NCI-H526 (cell line): ENCODE measurements around the gene F10.
"Not testable (repeated sequence)": the region's sequence is repeated elsewhere in the genome, so short reads cannot be mapped to it uniquely, and the experiment has no call there.

Source experiments
- DNase-seq, 2 experiments: peaks; one replicate each; lab custom pipeline; 2025; lab: John Stamatoyannopoulos, UW

F10 gene

DNA sequence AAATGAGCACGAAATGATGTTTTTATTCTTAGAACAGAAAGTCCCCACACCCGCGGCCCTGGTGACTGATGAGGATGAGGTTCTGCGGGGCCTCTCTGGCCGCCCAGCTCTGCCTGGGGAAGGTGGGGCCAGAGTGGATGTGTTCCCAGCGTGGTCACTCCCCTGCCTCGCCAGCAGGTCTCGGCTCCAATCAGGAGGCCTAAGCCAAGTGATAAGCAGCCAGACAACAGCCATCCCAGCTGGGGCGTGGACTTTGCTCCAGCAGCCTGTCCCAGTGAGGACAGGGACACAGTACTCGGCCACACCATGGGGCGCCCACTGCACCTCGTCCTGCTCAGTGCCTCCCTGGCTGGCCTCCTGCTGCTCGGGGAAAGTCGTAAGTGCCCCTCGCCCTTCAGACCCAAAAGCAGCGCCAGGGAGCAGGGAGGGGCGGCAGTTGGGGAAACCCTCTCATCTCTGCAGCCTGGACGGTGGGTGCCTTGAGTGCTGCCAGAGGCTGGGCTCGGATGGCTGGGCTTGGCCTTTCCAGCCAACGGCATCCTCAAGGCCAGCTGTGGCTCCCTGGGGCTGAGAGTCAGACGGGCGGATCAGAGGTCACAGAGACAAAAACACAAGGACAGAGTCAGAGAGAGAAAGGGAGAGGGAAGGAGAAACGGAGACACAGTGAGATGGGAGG, at the start of gene F10:
Gene F10 (plus strand): TSS at position 250 of the 676 bp plus-strand sequence. CDS start 57 bp downstream, at position 307.
- DNase-seq, result peak; percentile 63 to 86

DNA sequence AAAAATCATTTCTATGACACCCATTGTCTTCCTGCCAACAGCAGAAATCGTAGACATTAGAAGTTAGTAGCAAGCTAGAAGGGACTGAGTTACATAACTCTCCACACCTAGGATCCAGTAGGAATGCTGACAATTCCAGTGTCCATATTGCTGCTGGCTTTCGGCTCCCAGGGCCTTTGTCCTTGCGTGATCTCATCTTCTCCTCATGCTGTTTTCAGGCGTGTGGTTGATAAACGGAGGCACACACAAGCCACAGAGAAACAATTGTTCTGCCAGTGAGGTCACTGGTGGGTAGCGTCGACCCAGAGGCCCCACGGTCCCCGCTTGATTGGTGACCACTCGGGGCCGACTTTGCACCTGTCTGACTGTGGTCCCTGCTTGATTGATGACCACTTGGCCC, 48.7 kb upstream of the F10 start:
- no peak for DNase-seq

DNA sequence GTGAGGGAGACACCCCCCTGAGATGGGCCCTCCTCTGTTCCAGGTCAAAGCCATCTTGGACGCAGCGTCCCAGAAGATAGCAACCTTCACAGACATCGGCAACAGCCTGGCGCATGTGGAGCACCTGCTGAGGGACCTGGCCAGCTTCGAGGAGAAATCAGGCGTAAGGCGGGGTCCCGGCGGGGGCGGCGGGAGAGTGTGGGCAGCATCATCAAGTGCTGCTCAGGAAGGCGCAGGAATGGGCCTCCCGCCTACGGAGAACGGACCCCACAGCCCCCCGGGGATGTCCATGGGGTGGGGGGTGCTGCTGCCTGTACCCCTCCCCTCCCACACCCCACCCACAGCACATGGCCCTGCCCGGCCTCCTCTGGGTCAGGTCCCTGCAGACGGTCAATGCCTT, 48.2 kb upstream of the F10 start:
- DNase-seq, result no peak

DNA sequence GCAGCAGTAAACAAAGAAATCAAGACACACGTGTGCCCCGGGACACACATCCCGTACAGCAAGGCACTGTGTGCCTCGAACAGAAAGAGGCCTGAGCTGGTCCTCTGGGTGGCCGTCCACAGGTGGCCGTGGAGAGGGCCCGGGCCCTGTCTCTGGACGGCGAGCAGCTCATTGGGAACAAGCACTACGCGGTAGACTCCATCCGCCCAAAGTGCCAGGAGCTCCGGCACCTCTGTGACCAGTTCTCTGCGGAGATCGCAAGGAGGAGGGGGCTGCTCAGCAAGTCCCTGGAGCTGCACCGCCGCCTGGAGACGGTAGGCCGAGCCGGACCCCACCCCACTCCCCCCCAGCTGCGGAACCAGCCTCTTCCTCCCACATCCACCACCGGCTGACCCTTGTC, 47.7 kb upstream of the F10 start:
- no peak for DNase-seq

DNA sequence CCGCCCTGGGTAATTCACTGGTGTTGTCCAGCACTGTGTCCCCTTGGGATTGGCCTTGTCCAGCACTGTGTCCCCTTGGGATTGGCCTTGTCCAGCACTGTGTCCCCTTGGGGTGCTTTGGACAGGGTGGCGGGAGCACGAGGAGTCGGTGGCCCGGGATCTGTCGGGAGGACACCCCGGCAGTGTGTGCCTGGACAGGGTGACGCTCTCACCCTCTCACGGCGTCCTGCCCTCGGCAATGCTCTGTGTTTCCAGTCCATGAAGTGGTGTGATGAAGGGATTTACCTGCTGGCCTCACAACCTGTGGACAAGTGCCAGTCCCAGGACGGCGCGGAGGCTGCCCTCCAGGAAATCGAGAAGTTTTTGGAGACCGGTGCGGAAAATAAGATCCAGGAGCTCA, 46.9 kb upstream of the F10 start:
- no peak for DNase-seq

DNA sequence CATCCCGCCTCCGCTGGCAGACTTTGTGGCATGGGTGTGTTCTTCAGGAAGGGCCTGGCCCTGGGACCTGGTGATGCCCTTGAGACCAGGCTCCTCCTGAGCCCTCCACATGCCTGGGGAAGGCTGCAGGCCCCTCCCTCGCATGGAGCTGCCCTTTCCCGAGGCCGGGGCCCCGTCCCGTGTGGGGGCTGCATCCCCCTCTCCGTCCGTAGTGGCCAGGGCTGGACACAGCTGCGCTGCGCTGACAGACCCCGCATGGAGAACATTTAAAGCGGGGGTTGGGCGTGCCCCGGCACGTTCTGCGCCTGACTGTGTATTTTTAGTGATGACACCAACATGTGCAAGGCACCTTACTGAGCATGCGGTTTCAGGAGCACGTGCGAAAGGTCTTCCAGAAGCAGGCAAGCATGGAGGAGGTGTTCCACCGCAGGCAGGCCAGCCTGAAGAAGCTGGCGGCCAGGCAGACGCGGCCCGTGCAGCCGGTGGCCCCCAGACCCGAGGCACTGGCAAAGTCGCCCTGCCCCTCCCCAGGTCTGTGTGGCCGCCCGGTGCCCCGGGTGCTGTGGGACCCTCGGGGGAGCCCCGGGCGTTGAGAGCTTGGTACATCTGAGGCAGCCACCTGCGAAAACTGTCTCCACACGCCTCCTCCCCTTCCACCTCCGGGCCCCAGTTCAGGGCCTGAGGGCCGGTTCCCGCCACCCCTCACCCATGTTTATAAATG, 45.8 kb upstream of the F10 start:
- no peak for DNase-seq

DNA sequence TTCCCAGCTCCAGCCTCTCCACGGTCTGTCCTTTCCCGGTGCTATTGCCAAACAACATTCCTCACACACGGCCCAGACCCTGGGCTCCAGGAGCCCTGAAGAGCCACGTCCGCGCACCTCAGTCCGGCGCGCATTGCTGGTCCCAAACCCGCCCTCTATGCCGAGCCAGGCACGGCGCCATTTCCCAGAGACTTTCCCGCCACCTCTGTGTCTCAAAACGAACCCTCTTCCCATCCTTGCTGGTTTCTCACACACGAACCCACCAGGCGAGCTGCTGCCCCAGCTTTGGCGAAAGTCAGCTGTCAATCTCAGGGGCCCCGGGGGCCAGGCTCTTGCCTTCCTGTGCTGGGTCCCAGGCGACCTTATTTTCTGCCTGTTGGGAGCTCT, 45.0 kb upstream of the F10 start:
- DNase-seq, result no peak

DNA sequence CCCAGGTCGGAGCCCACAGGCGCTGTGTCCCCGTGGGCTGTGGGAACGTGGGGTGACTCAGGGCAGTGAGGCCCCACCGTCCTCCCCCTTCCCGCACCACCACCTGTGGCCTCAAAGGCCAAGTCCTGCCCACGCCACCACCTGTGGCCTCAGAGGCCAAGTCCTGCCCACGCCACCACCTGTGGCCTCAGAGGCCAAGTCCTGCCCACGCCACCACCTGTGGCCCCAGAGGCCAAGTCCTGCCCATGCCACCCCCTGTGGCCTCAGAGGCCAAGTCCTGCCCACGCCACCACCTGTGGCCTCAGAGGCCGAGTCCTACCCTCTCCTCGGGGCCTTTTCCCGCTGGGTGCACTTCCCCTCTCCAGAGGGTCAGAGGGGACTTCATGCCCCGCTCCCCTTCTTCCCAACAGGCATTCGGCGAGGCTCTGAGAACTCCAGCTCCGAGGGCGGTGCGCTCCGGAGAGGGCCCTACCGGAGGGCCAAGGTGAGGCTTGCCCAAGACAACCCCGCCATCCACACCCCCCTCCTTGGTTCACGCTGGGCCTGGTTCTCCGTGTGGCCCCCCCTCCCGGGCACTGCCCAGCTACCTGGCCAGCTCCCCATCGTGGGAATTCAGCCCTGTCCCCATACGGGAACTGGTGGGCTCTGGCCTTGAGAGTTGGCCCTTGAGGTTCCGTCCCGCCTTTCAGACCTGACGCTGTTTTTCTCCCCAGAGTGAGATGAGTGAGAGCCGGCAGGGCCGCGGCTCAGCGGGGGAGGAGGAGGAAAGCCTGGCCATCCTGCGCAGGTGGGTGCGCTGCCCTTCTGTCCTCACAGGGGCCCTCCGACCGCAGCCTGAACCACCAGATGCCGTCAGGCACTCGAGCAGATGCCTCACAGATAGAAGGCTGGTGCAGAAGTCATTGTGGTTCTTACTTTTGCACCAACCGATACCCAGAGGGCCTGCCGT, 44.4 kb upstream of the F10 start:
- no peak for DNase-seq

DNA sequence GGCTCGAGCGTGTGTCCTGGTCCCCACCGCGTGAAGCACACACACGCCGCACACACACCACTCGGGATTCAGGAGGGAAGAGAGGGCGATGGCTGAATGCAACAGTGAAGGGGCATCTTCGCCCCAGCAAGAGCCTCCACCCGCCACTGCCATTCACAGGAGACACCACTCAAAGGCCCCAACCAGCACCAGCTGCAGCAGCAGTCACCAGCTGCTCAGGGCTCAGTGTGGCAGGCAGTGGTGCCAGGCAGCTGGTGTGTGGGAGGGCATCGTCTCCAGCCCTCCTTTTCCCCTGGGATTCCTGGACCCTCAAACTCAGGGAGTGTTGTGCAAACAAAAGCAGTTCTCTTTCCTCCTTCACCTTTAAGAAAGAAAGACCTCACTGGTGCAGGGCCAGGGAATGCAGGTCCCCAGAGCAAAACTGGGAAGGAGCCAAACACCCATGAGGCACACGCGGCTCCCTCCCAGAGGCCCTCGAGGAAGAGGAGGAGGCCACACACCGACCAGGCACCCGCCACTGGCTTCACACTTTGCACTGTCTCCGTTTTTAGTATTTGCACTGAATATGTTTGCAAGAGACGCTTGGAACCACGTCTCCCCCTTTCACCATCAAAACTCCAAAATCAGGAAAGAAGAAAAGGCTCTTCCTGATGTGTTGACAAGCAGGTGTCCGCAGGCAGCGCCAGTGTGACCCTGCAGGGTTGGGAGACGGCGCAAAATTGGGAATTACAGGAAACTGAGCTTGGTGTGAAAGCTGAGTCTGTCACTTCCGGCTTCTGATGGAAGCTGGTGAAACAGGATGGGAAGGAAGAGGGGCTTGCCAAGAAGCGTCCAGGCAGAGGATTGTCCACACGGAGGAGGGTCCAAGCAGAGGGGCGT, 43.5 kb upstream of the F10 start:
- no peak for DNase-seq

DNA sequence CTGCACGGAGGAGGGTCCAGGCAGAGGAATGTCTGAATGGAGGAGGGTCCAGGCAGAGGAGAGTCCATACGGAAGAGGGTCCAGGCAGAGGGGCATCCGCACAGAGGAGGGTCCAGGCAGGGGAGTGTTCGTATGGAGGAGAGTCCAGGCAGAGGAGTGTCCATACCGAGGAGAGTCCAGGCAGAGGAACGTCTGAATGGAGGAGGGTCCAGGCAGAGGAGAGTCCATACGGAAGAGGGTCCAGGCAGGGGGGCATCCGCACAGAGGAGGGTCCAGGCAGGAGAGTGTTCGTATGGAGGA, 42.9 kb upstream of the F10 start:
- DNase-seq, result not testable (repeated sequence)

DNA sequence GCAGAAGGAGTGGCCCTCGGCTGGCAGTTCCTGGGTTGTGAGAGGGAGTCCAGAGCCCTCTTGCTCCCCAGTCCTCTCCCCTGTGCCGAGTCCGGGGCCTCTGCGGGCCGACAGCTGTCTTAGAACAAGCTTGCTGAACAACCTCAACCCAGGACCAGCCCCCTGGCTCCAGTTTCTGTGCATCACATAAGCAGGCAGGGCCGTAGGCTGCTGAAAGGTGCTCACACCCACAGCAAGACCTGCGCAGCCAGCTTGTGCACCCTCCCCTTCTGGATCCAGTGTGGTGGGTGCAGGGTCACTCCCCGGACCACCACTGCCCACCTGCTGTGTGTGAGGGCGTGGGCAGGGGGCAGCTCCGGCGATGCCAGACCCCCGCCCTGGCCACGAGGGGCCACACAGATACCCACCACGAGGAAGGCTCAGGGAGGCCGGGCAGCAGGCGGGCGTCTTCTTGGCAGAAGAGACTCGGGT, 42.2 kb upstream of the F10 start:
- DNase-seq, result no peak

DNA sequence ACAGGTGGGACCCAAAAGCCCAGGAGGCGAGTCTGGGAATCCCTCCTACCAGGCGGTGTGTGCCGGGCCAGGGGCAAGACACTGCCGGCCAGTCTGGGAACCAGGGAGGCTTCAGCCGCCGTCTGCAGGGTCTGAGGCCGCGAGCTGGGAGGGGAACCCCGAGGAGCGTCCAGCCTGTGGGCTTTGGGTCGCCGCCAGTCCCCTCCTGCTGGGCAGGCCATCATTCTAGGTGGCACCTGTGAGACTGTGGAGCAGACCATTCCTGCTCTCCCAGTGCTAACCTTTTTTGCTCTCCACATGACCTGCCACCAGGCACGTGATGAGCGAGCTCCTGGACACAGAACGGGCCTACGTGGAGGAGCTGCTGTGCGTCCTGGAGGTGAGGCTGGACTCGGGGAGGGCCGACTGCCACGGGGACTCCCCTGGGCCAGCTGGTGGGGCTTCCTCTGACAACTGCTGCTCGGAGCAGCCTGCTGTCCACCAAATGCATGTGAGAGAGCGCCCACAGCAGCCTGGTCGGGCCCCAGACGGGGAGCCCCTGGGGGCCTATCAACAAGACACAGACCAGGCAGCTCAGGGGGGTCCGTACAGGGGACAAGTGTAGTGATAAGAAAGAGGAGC, 41.6 kb upstream of the F10 start:
- DNase-seq, result no peak

DNA sequence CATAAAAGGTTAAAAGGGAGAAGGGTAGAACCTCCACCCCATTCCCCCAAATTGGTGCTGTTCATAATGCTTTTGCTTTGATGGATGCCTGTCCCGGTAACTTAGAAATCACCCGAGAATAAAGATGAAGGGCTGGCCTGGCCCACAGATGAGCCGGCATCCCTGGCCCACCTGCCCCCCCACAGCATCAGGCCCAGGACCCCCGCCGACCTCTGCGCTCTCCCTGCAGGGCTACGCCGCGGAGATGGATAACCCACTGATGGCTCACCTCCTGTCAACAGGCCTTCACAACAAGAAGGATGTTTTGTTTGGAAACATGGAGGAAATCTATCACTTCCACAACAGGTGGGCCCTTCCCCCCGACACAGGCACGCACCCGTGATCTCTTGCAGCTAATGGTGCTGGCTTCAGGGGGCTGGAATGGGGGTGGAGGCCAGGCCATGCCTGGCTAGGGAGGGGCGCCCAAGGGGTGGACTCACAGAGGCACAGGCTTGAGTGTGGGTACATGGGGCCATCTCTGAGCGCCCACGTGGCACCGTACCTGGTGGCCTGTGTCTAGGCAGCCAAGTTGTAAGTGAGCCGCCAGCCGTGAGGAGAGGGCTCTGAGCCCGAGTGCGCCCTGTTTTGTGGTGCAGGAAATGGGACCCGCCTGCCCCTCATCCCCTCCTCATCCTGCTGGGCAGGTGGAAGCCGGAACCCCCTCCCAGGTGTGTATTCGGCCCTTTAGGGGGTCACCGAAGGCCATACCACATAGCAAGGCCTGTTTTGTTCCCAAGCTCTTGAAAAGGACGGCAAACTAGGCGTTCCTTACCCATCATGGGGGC, 40.2 kb upstream of the F10 start:
- DNase-seq, result no peak

DNA sequence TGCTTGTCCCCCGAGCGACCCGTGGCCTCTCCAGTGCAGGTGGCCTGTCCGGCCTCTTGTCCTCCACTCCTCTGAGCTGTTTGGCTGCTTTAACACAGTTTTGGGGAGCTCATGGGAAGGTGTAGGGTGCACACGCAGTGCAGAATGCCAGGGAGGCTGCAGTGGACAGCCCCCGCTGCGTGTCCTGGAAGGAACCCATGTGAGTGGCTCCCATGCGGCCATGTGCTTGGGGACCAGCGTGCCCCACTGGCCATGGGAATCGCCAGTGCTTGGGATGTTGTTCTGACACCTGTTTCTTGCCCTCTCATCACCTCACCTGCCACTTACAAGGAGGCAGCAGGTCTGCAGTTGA, 39.6 kb upstream of the F10 start:
- no peak for DNase-seq

DNA sequence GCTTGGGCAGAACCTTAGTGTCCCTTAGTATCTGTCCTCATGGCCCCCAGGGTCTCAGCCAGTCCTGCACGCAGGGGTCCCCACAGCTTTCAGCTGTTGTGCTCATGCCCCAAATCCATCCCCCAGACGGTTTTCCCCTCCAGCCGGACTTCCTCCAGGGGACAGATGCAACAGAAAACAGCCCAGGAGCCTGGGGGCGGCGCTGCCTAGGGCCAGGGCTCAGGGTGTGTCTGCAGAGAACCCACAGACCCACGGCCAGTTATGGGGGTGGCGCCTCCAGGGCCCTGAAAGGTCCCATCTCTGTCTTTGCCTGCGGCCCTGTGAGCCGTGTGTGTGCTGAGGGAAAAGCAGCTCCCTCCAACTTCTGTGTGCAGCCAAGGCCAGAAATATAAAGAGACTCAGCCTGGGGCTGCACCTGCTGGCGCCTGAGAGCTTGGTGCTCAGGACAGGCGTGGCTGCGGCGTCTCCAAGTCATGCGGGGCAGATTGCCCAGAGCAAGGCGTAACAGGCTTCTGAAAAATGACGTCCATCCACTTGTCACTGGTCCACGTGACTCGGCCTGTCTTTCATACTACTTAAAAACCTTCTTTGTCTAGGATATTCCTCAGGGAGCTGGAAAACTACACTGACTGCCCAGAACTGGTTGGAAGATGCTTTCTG, 39.1 kb upstream of the F10 start:
- DNase-seq, result peak in 1 of 2 experiments; percentile 15

DNA sequence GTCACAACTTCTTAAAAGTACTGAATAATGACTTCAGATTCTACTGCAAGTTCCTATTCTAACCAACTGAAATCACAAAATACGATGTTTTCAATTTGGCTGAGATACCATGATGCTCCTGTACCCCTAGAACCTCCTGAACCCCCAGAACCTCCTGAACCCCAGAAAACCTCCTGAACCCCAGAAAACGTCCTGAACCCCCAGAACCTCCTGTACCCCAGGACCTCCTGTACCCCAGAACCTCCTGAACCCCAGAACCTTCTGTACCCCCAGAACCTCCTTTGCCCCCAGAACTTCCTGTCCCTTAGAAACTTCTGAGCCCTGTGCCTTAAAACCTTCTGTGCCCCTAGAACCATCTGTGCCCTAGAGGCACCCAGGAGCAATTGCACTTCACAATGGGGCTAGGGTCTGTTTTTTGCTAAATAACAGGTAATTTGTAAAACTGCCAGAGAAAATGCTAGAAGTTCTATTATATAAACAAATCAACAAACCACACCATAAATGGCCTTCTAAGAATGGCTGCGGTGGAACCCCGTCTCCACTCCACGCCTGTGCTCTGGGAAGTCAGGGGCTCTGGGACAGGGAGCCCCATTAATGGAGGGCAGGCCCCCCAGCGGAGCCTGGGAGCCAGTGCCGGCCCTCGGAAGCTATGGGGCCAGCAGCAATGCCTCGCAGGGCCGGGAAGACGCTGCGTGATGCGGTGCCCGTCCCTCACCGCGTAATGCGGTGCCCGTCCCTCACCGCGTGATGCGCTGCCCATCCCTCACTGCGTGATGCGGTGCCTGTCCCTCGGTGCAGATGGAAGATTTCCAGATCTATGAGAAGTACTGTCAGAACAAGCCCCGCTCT, 38.3 kb upstream of the F10 start:
- no peak for DNase-seq

DNA sequence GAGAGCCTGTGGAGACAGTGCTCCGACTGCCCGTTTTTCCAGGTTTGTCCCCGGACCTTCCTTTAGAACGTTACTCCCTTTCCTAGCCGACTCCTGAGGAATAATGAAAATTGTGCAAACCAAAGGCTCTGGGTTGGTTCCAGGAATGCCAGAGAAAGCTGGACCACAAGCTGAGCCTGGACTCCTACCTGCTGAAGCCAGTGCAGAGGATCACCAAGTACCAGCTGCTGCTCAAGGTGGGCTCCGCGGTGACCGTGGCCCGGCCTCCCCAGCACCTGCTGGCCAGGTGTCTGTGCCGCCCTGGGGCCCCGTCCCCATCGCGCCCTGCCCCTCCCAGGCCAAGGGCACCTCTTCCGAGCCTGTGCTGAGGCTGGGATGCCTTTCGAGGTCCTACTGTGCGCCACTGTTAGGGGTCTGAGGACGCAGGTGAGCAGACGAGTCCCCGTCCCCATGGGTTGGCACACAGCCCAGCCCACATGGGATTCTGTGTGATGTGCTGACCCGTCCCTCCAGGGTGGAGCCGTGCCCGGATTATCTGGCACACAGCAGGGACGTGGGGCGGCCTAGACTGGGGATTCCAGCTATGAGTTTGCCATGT, 37.6 kb upstream of the F10 start:
- DNase-seq, result no peak

DNA sequence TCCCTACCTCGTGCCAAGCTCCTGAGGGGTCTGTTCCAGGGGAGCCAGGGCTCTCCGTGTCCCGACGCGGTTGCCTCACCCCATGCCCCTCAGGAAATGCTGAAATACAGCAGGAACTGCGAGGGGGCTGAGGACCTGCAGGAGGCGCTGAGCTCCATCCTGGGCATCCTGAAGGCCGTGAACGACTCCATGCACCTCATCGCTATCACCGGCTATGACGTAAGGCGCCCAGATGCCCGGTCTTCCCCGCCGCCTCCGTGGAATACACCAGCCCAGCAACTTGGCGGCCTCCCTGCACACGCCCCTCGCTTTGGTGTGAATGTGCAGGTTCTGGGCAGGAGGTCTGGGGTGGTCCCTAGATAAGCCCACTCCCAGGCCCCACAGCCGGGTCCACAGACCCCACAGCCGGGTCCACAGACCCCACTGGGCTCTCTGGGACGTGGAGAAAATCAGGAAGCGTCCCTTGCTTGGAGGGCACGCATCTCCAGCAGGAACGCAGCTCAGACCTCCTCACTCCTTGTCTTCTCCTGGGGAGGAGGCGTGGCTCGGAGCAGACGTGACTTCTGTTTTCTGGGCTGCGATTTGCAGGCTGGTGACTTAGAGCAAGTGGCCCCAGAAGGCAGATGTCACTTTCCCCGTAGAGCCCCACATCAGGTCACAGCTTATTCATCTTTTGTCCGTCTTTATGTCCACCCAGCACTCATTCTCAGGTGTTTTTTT, 36.4 kb upstream of the F10 start:
- no peak for DNase-seq
